Liver (tissue), 9 donors: ENCODE results near the gene KRT8. TPM values are rescaled to one million over a fixed set of nuclear protein-coding genes. Genes with fewer than 3 reads are reported as not detected.

Source experiments
- DNase-seq: peaks from one replicate; pipeline ENCODE4 v3.0.0-alpha.2; 2017; ENCODE audit warnings: low spot score
- H3K27ac ChIP-seq, 2 donors: one replicate each; pipeline ENCODE4 v1.7.0; 2013; ENCODE audit warnings: inconsistent platforms in 2 of 2, low read length in 2 of 2, control low read depth in 1 of 2, low read depth in 1 of 2, mild to moderate bottlenecking in 1 of 2
- H3K27me3 ChIP-seq, 4 donors: one replicate each; pipeline versions ENCODE4 v1.6.1 to v1.7.0; 2013; ENCODE audit warnings: low read length in 3 of 4, inconsistent platforms in 1 of 4, mild to moderate bottlenecking in 1 of 4, moderate library complexity in 1 of 4; ENCODE audit not compliant: control insufficient read depth in 4 of 4, insufficient read depth in 4 of 4
- H3K36me3 ChIP-seq, 4 donors: one replicate each; pipeline versions ENCODE4 v1.6.1 to v1.7.0; 2013; ENCODE audit warnings: low read length in 3 of 4, mild to moderate bottlenecking in 3 of 4, low read depth in 1 of 4, moderate library complexity in 1 of 4; ENCODE audit not compliant: control insufficient read depth in 4 of 4, insufficient read depth in 3 of 4
- H3K4me1 ChIP-seq, 4 donors: one replicate each; pipeline versions ENCODE4 v1.6.1 to v1.7.0; 2013; ENCODE audit warnings: low read length in 3 of 4, mild to moderate bottlenecking in 3 of 4, moderate library complexity in 1 of 4; ENCODE audit not compliant: control insufficient read depth in 4 of 4, insufficient read depth in 4 of 4
- H3K4me3 ChIP-seq, 3 donors: one replicate each; pipeline versions ENCODE4 v1.6.1 to v1.7.0; 2013; ENCODE audit warnings: low read length in 3 of 3, control low read depth in 1 of 3, low read depth in 1 of 3, mild to moderate bottlenecking in 1 of 3
- H3K9ac ChIP-seq, 2 donors: one replicate each; pipeline ENCODE4 v1.7.0; 2013; ENCODE audit warnings: low read length in 2 of 2, mild to moderate bottlenecking in 2 of 2, moderate library complexity in 2 of 2, control low read depth in 1 of 2, low read depth in 1 of 2
- H3K9me3 ChIP-seq, 4 donors: one replicate each; pipeline versions ENCODE4 v1.6.1 to v1.7.0; 2013; ENCODE audit warnings: low read length in 3 of 4; ENCODE audit not compliant: control insufficient read depth in 4 of 4
- EGR1 ChIP-seq, 2 donors: IDR thresholded peaks; 2 replicates each; pipeline ENCODE4 v1.6.1; 2016 to 2018; ENCODE audit warnings: antibody characterized with exemption in 2 of 2, low read depth in 2 of 2
- FOXA1 ChIP-seq: IDR thresholded peaks from 2 replicates; pipeline ENCODE4 v1.6.1; 2016; ENCODE audit warnings: antibody characterized with exemption
- FOXA2 ChIP-seq: IDR thresholded peaks from 2 replicates; pipeline ENCODE4 v1.6.1; 2016; ENCODE audit warnings: antibody characterized with exemption
- GABPA ChIP-seq, 2 donors: IDR thresholded peaks in 1 of 2; conservative IDR thresholded peaks in 1 of 2; 2 replicates each; pipeline ENCODE4 v1.6.1; 2016; ENCODE audit warnings: antibody characterized with exemption in 2 of 2, mild to moderate bottlenecking in 1 of 2, moderate library complexity in 1 of 2
- NR2F2 ChIP-seq: IDR thresholded peaks from 2 replicates; pipeline ENCODE4 v1.6.1; 2016; ENCODE audit warnings: antibody characterized with exemption
- RAD21 ChIP-seq, 2 donors: IDR thresholded peaks; 2 replicates each; pipeline ENCODE4 v1.6.1; 2016; ENCODE audit warnings: antibody characterized with exemption in 2 of 2, mild to moderate bottlenecking in 2 of 2
- RXRA ChIP-seq, 2 donors: IDR thresholded peaks; 2 replicates each; pipeline ENCODE4 v1.6.1; 2017 to 2018; ENCODE audit warnings: antibody characterized with exemption in 2 of 2, mild to moderate bottlenecking in 1 of 2
- TAF1 ChIP-seq: conservative IDR thresholded peaks from 2 replicates; pipeline ENCODE4 v1.6.1; 2016; ENCODE audit warnings: antibody characterized with exemption, mild to moderate bottlenecking
- YY1 ChIP-seq: IDR thresholded peaks from 2 replicates; pipeline ENCODE4 v1.6.1; 2016; ENCODE audit warnings: antibody characterized with exemption, mild to moderate bottlenecking
- WGBS: extraction: QIAGEN DNeasy Blood & Tissue Kit; methylation state at CpG from one replicate; pipeline ENCODE4 v1.1.7; 2013; 5-methylcytosine and 5-hydroxymethylcytosine counted together
- polyA plus RNA-seq, 2 donors: library from polyadenylated mRNA; stranded (reverse) in 1 of 2; unstranded in 1 of 2; fragments of 200-250 nt in 1 of 2; fragments of >200 nt in 1 of 2; fragmentation: Nextera tagmentation in 1 of 2; extraction: Ambion mirVana in 1 of 2; gene quantifications; one replicate each; pipeline versions ENCODE4 v1.2.1 to v1.2.3, GENCODE V29; 2013 to 2015
- total RNA-seq, 2 donors: library from RNA; depleted of rRNA; stranded (reverse); fragments of >200 nt; gene quantifications; one replicate each; pipeline ENCODE4 v1.2.3, GENCODE V29; 2014
- TF ChIP-seq, protein P1 (sequence below): IDR thresholded peaks from 2 replicates; pipeline ENCODE4 v1.6.1; 2016; ENCODE audit warnings: antibody characterized with exemption
- TF ChIP-seq, protein P2 (sequence below): IDR thresholded peaks from 2 replicates; pipeline ENCODE4 v1.6.1; 2016; ENCODE audit warnings: antibody characterized with exemption
- TF ChIP-seq, protein P3 (sequence below): fragments of 150-350 bp; IDR thresholded peaks from 2 replicates; pipeline ENCODE4 v1.5.1; 2017; ENCODE audit warnings: improper control_type of control experiment, low read depth, low read length; ENCODE audit not compliant: missing input control
- TF ChIP-seq, protein P4 (sequence below): IDR thresholded peaks from 2 replicates; pipeline ENCODE4 v1.6.1; 2016; ENCODE audit warnings: antibody characterized with exemption
- donor health status: healthy.
- donor health status: healthy.
- donor health status: healthy.
- donor health status: healthy.
- donor health status: healthy.

Gene KRT8
- total and polyA plus RNA-seq, 4 donors = 128 to 383 (median 198) TPM

DNA sequence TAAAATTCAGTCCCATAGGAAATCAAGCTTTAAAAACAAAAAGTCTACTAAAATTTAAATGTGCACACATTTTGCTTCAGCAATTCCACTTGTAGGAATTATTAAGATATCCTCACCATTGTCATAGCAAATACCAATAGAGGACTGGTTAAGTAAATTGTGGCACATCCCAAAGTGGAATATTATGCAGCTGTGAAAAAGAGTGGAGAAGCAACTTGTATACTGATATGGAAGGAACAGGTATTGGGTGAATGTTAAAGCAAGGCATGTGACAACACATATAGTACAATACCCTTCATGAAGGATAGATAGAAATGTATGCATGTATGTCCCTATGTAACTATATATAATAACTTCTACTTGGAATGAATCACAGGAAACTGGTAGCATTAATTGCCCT, 11.9 kb downstream of the KRT8 start:
- no peak for TF ChIP-seq EGR1 (IDR thresholded peaks at IDR 0.05; ENCODE audit: low read depth in 2 of 2)
- no peak for TF ChIP-seq TAF1
- TF ChIP-seq, protein P1, sequence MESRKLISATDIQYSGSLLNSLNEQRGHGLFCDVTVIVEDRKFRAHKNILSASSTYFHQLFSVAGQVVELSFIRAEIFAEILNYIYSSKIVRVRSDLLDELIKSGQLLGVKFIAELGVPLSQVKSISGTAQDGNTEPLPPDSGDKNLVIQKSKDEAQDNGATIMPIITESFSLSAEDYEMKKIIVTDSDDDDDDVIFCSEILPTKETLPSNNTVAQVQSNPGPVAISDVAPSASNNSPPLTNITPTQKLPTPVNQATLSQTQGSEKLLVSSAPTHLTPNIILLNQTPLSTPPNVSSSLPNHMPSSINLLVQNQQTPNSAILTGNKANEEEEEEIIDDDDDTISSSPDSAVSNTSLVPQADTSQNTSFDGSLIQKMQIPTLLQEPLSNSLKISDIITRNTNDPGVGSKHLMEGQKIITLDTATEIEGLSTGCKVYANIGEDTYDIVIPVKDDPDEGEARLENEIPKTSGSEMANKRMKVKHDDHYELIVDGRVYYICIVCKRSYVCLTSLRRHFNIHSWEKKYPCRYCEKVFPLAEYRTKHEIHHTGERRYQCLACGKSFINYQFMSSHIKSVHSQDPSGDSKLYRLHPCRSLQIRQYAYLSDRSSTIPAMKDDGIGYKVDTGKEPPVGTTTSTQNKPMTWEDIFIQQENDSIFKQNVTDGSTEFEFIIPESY = no peak
- TF ChIP-seq, protein P2, sequence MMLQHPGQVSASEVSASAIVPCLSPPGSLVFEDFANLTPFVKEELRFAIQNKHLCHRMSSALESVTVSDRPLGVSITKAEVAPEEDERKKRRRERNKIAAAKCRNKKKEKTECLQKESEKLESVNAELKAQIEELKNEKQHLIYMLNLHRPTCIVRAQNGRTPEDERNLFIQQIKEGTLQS = no peak
- TF ChIP-seq FOXA1 = no peak
- no peak for TF ChIP-seq NR2F2
- no peak for TF ChIP-seq GABPA (IDR thresholded peaks at IDR 0.05 in 1 of 2, conservative IDR thresholded peaks at IDR 0.05 in 1 of 2)
- Histone ChIP-seq H3K27me3 (no peaks in the 10 kb centered on the region), H3K4me1 (peaks cover 0 to 2% (median 1%) of the 10 kb centered on the region in 4 donors), H3K36me3 (peaks cover 2 to 8% (median 6%) of the 10 kb centered on the region in 4 donors), H3K4me3 (no peak overlapping the region), H3K27ac (no peak overlapping the region), H3K9ac (no peak overlapping the region), H3K9me3 (no peaks in the 10 kb centered on the region)
- DNase-seq = no peak

DNA sequence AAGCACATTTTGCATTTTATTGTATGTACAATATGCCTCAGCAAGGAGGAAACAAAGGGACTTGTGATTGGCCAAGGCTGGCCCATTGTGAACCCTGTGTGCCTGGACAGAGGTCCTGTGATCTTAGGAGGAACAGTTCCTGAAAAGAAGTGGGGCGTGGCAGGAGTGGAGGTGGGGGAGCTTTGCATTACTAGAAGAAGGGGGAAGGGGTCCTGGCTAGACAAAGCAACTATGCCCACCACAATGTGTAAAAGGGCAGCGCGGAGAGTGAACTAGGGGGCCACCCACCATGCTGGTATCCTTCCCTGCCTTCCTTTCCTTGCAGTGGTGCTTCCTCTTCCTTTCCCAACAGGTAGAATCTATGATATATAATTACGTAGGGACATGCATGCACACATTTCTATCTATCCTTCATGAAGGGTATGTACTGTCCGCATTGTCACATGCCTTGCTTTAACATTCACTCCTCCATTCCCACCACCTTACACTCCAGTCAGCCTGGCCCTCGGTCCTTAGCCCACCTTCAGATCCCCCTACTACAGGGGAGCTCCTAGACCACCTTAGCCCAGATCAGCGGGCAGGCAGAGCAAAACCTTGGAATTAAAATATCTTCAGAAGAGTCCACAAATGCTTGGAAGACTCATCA, 12.5 kb downstream of the KRT8 start:
- H3K27me3 ChIP-seq = no peaks in the 10 kb centered on the region
- no peak overlapping the region for H3K9ac ChIP-seq
- no peak overlapping the region for H3K4me3 ChIP-seq
- 84% methylated on average over 7 of the region's 7 CpGs for WGBS
- H3K9me3 ChIP-seq = no peaks in the 10 kb centered on the region
- H3K4me1 ChIP-seq = peaks cover 0 to 2% (median 1%) of the 10 kb centered on the region in 4 donors
- TF ChIP-seq, protein P1 = no peak
- TF ChIP-seq YY1 (no peak), RAD21 (IDR thresholded peaks at IDR 0.05) (no peak), EGR1 (IDR thresholded peaks at IDR 0.05; ENCODE audit: low read depth in 2 of 2) (no peak), FOXA2 (no peak), RXRA (IDR thresholded peaks at IDR 0.05) (no peak), GABPA (IDR thresholded peaks at IDR 0.05 in 1 of 2, conservative IDR thresholded peaks at IDR 0.05 in 1 of 2) (no peak), FOXA1 (no peak)
- TF ChIP-seq, protein P2 = no peak
- TF ChIP-seq, protein P3, sequence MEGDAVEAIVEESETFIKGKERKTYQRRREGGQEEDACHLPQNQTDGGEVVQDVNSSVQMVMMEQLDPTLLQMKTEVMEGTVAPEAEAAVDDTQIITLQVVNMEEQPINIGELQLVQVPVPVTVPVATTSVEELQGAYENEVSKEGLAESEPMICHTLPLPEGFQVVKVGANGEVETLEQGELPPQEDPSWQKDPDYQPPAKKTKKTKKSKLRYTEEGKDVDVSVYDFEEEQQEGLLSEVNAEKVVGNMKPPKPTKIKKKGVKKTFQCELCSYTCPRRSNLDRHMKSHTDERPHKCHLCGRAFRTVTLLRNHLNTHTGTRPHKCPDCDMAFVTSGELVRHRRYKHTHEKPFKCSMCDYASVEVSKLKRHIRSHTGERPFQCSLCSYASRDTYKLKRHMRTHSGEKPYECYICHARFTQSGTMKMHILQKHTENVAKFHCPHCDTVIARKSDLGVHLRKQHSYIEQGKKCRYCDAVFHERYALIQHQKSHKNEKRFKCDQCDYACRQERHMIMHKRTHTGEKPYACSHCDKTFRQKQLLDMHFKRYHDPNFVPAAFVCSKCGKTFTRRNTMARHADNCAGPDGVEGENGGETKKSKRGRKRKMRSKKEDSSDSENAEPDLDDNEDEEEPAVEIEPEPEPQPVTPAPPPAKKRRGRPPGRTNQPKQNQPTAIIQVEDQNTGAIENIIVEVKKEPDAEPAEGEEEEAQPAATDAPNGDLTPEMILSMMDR = no peak
- TF ChIP-seq, protein P4, sequence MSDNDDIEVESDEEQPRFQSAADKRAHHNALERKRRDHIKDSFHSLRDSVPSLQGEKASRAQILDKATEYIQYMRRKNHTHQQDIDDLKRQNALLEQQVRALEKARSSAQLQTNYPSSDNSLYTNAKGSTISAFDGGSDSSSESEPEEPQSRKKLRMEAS = no peak
- peaks cover 0 to 6% (median 3%) of the 10 kb centered on the region in 4 donors for H3K36me3 ChIP-seq
- no peak for DNase-seq
- H3K27ac ChIP-seq = no peak overlapping the region
